Lower lobe of right lung (tissue), 2 donors: ENCODE results near the gene C2CD2L. TPM values are rescaled to one million over a fixed set of nuclear protein-coding genes. Genes with fewer than 3 reads are reported as not detected.
A peak's percentile ranks its signal among the peaks of the same experiment; 100 is the strongest.

Experiments
- ATAC-seq, 2 donors: fragments of 200-7000 bp; cut with Tn5 transposase; one replicate each; pipeline ENCODE4 v1.9.1; 2020 to 2022; ENCODE audit warnings: mild to moderate bottlenecking in 2 of 2, moderate library complexity in 2 of 2
- DNase-seq: peaks from one replicate; pipeline ENCODE4 v3.0.0-alpha.2; 2020
- H3K27ac ChIP-seq: fragments of 200-600 bp; one replicate; pipeline ENCODE4 v1.8.0; 2022
- H3K27me3 ChIP-seq: fragments of 200-600 bp; one replicate; pipeline ENCODE4 v1.8.0; 2022; ENCODE audit warnings: low read depth
- H3K36me3 ChIP-seq: fragments of 200-600 bp; one replicate; pipeline ENCODE4 v1.8.0; 2022; ENCODE audit warnings: mild to moderate bottlenecking
- H3K4me1 ChIP-seq: fragments of 200-600 bp; one replicate; pipeline ENCODE4 v1.8.0; 2022
- H3K4me3 ChIP-seq: fragments of 200-600 bp; one replicate; pipeline ENCODE4 v1.8.0; 2022; ENCODE audit warnings: mild to moderate bottlenecking
- H3K9me3 ChIP-seq: fragments of 200-600 bp; one replicate; pipeline ENCODE4 v1.8.0; 2022
- intact Hi-C: fragments of 100-400 bp; cut with DNase I; formaldehyde crosslinking; loops from one replicate; pipeline ENCODE4 v1.11.0; 2022
- total RNA-seq: library from RNA; stranded (reverse); fragmentation: NEBNext Ultra II Directional; extraction: Animal tissue kit (Norgen Biotek cat#: 25700); gene quantifications from one replicate; pipeline ENCODE4 v1.2.1, GENCODE V29; 2021
- TF ChIP-seq, protein P1 (sequence below): fragments of 200-600 bp; IDR thresholded peaks from one replicate; pipeline ENCODE4 v1.8.0; 2022; ENCODE audit warnings: antibody characterized with exemption, mild to moderate bottlenecking
- donor health status: DM: no; HTN: yes; CAD: no; lungs with severe emphysema.

C2CD2L gene
- total RNA-seq, 1 donor from 2014 or later, result 16.5 TPM

DNA sequence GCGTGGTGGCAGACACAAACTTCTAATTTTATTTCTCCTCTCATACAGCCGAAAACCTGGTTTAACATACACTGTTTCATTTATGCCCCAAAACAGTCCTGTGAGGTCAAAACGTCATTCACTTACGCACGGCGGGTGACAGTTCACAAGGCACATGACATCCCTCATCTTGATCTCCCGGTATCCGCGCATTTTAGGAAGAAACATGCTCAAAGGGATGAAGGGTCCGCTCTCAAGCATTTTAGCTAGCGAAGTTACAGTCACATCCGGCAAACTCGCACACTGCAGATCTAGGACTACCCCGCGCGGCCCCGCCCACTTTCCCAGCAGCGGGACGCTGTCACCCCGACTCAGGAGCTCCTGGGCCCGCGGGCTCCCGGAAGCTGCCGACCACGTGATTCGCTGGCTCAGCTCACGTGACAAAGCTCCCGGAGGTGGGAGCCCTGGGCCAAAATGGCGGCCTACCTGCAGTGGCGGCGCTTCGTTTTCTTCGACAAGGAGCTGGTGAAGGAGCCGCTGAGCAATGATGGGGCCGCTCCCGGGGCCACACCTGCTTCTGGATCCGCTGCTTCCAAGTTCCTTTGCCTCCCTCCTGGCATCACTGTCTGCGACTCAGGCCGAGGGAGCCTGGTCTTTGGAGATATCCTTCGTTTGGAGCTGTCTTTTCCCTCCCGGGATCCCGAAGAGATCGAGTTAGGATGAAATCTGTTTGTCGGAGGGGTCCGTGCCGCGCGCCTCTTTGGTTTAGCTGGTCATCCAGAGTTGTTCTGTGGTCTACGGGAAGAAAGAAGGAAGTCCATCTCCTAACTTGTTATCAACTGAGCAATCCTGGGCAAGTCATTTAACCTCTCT, 39.5 kb upstream of the C2CD2L start, which contains the start of gene VPS11:
Gene VPS11 (plus strand): TSS at position 448 of the 852 bp plus-strand sequence. CDS start 6 bp downstream, at position 454.
- no peaks in the 10 kb centered on the region for H3K9me3 ChIP-seq
- H3K4me3 ChIP-seq, result peak within 1 kb of the TSS; percentile 97
- peak; percentile 99 for ATAC-seq
- intact Hi-C loops, result no loop called here
- peak within 1 kb of the TSS; percentile 93 for H3K27ac ChIP-seq
- H3K27me3 ChIP-seq, result no peaks in the 10 kb centered on the region
- peak; percentile 99 for DNase-seq
- peaks cover 29% of the 10 kb centered on the region for H3K4me1 ChIP-seq
- TF ChIP-seq, protein P1, sequence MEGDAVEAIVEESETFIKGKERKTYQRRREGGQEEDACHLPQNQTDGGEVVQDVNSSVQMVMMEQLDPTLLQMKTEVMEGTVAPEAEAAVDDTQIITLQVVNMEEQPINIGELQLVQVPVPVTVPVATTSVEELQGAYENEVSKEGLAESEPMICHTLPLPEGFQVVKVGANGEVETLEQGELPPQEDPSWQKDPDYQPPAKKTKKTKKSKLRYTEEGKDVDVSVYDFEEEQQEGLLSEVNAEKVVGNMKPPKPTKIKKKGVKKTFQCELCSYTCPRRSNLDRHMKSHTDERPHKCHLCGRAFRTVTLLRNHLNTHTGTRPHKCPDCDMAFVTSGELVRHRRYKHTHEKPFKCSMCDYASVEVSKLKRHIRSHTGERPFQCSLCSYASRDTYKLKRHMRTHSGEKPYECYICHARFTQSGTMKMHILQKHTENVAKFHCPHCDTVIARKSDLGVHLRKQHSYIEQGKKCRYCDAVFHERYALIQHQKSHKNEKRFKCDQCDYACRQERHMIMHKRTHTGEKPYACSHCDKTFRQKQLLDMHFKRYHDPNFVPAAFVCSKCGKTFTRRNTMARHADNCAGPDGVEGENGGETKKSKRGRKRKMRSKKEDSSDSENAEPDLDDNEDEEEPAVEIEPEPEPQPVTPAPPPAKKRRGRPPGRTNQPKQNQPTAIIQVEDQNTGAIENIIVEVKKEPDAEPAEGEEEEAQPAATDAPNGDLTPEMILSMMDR, result no peak
- peaks cover 36% of the 10 kb centered on the region for H3K36me3 ChIP-seq

GRCh38 chr11:119077839-119078238, 29.3 kb upstream of the C2CD2L start:
- Histone ChIP-seq H3K27ac (no peak overlapping the region), H3K9me3 (no peaks in the 10 kb centered on the region), H3K27me3 (no peaks in the 10 kb centered on the region), H3K36me3 (peaks cover 99% of the 10 kb centered on the region), H3K4me3 (no peak overlapping the region), H3K4me1 (no peaks in the 10 kb centered on the region)
- intact Hi-C loops, result no loop called here
- ATAC-seq (no peak), DNase-seq (no peak)
- TF ChIP-seq, protein P1, result no peak

DNA sequence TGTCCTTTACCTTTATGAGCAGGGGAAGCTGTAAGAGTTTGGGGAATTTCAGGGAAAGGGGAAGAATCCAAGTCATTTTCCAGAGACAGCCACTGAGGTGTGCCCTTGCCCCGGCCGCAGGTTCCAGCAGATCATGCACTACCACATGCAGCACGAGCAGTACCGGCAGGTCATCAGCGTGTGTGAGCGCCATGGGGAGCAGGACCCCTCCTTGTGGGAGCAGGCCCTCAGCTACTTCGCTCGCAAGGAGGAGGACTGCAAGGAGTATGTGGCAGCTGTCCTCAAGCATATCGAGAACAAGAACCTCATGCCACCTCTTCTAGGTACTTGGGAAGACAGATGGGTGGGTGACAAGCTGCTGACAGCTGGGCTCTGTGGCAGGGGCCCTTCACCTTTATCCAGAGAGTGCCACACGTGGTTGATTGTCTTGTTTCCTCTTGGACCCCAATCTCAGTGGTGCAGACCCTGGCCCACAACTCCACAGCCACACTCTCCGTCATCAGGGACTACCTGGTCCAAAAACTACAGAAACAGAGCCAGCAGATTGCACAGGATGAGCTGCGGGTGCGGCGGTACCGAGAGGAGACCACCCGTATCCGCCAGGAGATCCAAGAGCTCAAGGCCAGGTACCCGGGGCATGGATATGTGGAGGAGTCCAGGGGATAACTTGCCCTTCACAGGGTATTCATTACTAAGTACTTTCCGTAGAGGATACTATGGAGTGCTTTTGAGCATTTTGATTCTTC, 28.3 kb upstream of the C2CD2L start:
- H3K9me3 ChIP-seq, result no peaks in the 10 kb centered on the region
- intact Hi-C loops, result no loop called here
- no peak for ATAC-seq
- no peaks in the 10 kb centered on the region for H3K4me1 ChIP-seq
- no peak overlapping the region for H3K27ac ChIP-seq
- no peaks in the 10 kb centered on the region for H3K27me3 ChIP-seq
- no peak for DNase-seq
- no peak overlapping the region for H3K4me3 ChIP-seq
- TF ChIP-seq, protein P1, result no peak
- H3K36me3 ChIP-seq, result peaks cover 89% of the 10 kb centered on the region

DNA sequence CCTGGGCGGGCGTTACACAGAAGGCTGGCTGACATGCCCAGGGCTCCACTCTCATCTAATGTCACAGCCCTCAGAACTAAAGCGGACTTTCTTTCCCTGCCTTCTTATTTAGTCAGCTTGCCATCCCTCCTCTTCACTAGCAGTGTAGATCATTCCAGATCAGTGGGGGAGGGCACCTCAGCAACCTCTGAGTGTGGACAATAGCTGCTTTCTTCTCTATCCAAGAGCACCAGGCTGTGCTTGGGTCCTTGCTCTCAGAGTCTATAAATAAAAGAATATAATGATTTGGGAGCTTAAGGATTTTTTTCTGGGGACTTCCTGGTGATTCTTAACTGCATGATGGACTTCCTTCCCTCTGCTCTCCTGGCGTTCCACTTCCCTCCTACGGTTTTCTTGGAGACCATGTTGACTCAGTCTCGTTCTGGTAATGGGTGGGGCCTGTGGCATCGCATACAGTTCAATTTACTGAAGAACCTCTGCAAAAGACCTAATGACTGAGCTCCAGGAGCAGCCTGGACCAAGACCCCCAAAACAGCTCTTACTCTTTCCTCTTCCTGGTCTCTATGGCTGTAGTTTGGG, 25.4 kb upstream of the C2CD2L start:
- Histone ChIP-seq H3K36me3 (peaks cover 60% of the 10 kb centered on the region), H3K4me1 (peaks cover 15% of the 10 kb centered on the region), H3K27me3 (no peaks in the 10 kb centered on the region), H3K9me3 (no peaks in the 10 kb centered on the region), H3K27ac (no peak overlapping the region), H3K4me3 (no peak overlapping the region)
- TF ChIP-seq, protein P1, result no peak
- no peak for ATAC-seq
- no peak for DNase-seq
- intact Hi-C loops, result no loop called here

DNA sequence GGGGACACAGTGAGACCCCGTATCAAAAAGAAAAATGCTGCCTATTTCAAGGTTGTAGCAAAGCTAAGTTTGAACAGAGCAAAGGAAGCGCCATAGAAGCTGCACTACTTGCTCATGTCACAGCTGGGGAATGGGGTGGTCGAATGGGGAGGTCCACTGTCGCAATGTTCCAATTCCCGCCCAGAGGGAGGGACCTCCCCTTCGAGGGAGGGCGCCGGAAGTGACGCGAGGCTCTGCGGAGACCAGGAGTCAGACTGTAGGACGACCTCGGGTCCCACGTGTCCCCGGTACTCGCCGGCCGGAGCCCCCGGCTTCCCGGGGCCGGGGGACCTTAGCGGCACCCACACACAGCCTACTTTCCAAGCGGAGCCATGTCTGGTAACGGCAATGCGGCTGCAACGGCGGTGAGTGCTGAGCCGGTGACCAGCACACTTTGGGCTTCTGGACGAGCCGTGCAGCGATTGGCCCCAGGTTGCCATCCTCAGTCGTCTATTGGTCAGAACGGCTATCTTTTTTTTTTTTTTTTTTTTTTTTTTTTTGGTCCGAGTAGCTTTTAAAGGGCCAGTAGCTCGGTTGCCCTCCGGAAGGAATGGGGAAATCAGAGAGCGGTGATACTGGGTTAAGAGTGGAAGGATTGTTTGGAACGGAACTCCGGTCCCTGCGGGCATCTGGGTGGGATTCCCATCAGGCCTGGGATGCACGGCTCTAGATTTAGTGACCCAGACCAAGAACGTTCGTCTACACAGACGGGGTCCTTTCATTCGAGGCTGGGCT, 22.3 kb upstream of the C2CD2L start, which contains the start of gene HMBS:
Gene HMBS (plus strand): TSS at position 219 of the 774 bp plus-strand sequence. CDS start 153 bp downstream, at position 372.
- Histone ChIP-seq H3K9me3 (no peaks in the 10 kb centered on the region), H3K27me3 (no peaks in the 10 kb centered on the region), H3K4me3 (peak within 1 kb of the TSS; percentile 73), H3K4me1 (peaks cover 15% of the 10 kb centered on the region), H3K36me3 (peaks cover 29% of the 10 kb centered on the region), H3K27ac (peak within 1 kb of the TSS; percentile 93)
- intact Hi-C loops, result no loop called here
- TF ChIP-seq, protein P1, result no peak
- DNase-seq, result peak; percentile 96
- ATAC-seq, result peak; percentile 97 to 99
